GM21529 (cell line): ENCODE results near the gene CENPO.

Experiments used
- ATAC-seq: cut with Tn5 transposase; IDR thresholded peaks from one replicate; pipeline ENCODE4 v1.9.1; 2021; ENCODE audit not compliant: unreplicated experiment

The CENPO gene

GRCh38 chr2:24857746-24858145 is 64.5 kb downstream of the CENPO start:
- ATAC-seq, result no peak

GRCh38 chr2:24858996-24859395 is 65.8 kb downstream of the CENPO start:
- no peak for ATAC-seq

DNA sequence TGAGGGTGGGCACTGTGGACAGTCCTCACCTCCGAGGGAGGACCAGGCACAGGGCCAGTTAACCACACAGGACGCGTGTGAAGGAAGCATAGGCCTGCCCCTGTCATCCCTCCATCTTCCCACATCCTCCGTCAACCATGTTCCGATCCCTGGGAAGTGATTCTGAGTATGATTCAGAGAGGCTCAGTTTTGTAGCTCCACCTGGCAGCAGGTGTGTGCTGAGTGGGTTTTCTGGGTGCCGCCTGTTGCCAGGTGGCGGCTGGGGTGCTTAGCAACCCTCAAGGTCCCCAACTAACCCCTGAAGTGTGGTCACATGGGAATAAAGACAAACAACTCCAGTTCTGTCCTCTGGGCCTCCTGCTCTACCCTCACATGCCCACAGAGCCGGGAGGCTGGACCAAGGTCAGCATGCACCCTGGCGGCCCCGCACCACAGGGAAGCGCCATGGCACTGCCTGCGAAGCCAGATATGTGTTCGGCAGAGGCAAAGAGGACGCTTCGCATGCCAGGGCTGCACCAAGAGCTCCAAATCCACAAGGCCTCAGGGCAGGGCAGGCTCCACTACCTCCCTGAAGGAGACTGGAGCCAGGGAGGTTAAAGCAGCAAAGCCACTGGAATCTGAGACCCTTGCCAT is 66.9 kb downstream of the CENPO start:
- ATAC-seq, result no peak

DNA sequence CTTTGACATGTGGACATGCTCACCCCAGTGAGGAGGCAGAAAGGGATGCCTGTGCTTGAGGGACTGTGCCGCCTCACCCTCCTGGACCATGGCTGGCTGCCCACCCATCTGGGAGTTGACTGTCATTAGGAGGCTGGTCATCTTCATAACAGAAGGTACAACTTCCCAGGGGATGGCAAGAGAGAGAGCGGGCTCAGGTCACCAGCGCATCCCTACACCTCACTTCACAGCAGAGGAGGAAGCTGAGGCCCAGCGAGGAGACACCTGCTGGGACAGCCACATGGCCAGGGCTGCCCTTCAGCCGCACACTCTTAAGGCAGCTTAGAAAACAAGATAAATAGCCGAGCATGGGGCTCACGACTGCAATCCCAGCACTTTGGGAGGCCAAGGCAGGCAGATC is 67.4 kb downstream of the CENPO start:
- ATAC-seq, result no peak

- ATAC-seq, result no peak
These were observed 68.3 kb downstream of the CENPO start for GRCh38 chr2:24861500-24861899.

- no peak for ATAC-seq
These were observed 70.4 kb downstream of the CENPO start for GRCh38 chr2:24863641-24864040.

GRCh38 chr2:24866946-24867345 is 73.7 kb downstream of the CENPO start:
- ATAC-seq, result no peak

DNA sequence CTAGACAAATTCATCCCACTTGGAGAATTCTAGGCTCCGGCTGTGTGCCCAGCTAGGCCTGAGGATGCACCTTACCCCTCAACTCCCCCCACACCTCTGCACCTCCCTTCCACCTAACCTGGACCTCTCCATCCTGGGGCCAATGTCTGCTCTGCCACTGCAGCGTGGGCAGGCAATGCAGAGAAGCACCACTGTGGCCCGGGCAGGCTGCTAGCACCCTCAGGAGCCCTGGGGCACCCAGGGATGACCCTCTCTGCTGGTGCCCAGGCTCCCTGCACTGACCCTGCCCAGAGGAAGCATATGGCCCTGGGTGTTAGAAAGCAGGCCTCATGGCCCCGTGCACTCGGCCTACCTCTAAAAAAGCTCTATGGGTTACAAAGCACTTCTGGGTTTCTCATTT is 77.2 kb downstream of the CENPO start:
- no peak for ATAC-seq

DNA sequence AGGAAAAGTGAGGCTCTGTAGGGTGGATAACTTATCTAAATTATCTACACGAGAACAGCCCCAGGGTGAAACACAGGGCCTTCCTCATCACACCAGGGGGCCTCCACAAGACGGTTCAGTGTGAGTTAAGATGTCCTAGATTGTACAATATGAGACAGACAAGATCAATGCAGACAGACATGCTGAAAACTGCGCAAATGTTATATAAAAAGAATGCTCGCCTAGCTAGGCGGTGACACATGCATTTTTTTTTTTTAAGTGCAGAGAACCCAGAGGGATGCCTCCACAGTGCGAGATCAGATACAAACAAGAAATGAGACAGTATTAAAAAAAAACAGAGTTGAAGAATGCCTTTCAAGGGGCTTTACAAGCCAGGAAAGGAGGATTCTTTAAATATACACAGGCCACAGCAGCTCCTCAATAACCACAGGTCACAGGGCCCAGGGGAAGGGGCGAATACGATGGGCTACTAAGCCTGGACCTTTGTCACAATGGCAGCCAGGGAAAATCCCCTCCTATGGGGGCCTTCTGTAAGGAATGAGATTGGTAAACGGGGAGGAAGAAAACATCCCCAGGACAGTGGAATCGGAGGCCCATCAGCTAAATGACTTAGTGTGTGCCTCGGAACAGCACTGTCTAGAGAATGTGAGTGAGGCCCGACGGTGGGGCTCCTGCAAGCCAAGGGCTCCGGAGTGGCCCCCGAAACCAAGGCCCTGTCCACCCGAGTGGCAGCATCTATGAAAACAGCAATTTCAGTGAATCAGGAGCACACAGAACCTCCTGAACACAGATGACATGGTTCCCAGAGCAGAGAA is 77.9 kb downstream of the CENPO start:
- no peak for ATAC-seq

- ATAC-seq, result no peak
These were observed 78.7 kb downstream of the CENPO start for GRCh38 chr2:24871852-24872333.
